Dendritic cell treated with granulocyte-macrophage colony-stimulating factor and Interleukin-4, amounts not matched to agents 40 ng/mL and 50 ng/mL, for 4 days (primary cell): ENCODE data around the gene SLC16A13.
"Not testable (repeated sequence)": the region's sequence is repeated elsewhere in the genome, so short reads cannot be mapped to it uniquely, and the experiment has no call there.

Experiments used
- H3K27ac Mint-ChIP-seq: one replicate; pipeline ENCODE4 v1.8.0; 2022; ENCODE audit warnings: mild to moderate bottlenecking, mixed read lengths
- H3K27me3 Mint-ChIP-seq: one replicate; pipeline ENCODE4 v1.8.0; 2022; ENCODE audit warnings: mild to moderate bottlenecking, mixed read lengths
- H3K36me3 Mint-ChIP-seq: one replicate; pipeline ENCODE4 v1.8.0; 2022; ENCODE audit warnings: low read depth, mixed read lengths
- H3K4me1 Mint-ChIP-seq: one replicate; pipeline ENCODE4 v1.8.0; 2022; ENCODE audit warnings: low read depth, mixed read lengths
- H3K4me3 Mint-ChIP-seq: one replicate; pipeline ENCODE4 v1.8.0; 2022; ENCODE audit warnings: mild to moderate bottlenecking, moderate library complexity, mixed read lengths
- H3K9me3 Mint-ChIP-seq: one replicate; pipeline ENCODE4 v1.8.0; 2022; ENCODE audit warnings: mixed read lengths
- intact Hi-C: fragments of 100-400 bp; cut with micrococcal nuclease; formaldehyde crosslinking; loops from one replicate; pipeline ENCODE4 v1.15.0; 2022

SLC16A13 gene

DNA sequence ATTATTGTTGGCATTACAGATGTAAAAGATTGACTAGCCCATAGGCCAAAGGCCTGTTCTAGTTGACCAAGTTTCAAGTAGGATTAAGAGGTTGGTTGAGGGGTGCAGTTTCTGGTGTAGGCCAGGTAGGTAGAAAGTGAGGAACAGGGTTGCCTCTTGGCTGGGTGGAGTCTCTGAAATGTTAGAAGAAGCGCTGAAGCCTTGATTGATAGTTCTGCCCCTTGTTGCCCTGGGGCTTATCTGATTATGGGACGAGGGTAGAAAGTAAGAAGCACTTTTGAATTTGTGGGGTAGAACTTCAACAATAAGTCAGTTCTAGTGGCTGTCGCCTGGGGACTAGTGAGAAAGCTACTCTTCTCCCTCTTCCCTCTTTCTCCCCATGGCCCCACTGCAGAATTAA lies 6.7 kb upstream of the SLC16A13 start:
- intact Hi-C loops: no loop called here
- H3K27me3 Mint-ChIP-seq: peaks cover 2% of the 10 kb centered on the region
- H3K4me3 Mint-ChIP-seq: no peak overlapping the region
- H3K9me3 Mint-ChIP-seq: no peaks in the 10 kb centered on the region
- no peaks in the 10 kb centered on the region for H3K36me3 Mint-ChIP-seq
- H3K4me1 Mint-ChIP-seq: peaks cover 20% of the 10 kb centered on the region
- peak overlapping the region; percentile 63 for H3K27ac Mint-ChIP-seq

DNA sequence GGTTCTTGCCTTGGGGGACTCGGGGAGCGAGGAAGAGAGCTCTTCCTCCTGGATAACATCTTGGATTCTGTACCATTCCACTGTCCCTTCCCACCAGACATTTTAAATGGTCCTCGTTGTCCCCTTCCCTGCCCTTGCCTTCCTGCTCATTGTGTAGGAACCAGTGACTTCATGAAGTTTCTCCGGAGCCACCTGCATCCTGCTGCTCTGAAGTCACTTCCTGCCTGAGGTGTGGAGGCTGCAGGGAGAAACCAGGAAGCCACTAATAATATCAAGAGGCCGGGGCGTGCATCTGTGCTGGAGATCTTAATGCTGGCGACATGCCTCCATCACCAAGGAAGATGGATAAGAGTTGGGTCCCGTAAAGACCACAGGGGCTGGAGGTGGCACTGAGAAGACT lies 6.2 kb upstream of the SLC16A13 start:
- Mint-ChIP-seq H3K9me3 (no peaks in the 10 kb centered on the region), H3K36me3 (no peaks in the 10 kb centered on the region), H3K27ac (peak overlapping the region; percentile 63), H3K4me3 (no peak overlapping the region), H3K27me3 (peaks cover 2% of the 10 kb centered on the region), H3K4me1 (peaks cover 20% of the 10 kb centered on the region)
- intact Hi-C loops: no loop called here

DNA sequence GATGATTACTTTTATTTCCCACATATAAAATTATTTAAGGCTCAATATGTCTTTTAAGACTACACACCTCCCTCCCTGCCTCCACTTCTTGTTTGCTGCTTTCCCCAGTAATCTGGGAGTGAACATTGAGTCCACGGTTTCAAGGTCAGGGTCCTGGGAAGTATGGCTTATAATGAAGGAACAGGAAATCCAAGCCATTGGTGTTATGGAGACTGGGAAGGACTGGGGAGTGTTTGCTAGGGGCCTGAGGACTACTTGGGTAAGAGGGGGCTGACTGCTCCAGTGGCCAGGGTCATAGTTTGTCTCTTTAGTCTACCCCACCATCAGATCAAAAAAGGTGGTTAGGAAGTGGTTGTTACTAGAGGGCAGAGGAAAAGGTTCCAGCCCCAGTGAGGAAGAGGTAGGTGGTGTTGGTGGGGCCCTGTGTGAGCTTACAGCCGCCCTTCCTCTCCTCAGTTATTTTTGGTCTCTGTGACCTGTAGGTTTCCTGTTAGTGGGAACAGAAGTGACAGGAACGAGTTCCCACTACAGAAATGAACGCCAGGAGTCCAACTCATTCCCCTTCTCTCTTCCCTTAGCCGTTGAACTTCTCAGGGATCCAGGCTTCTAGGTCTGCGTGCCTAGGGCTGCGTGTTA lies 742 bp upstream of the SLC16A13 start:
- Mint-ChIP-seq H3K4me1 (peaks cover 37% of the 10 kb centered on the region), H3K4me3 (peak overlapping the region; percentile 90), H3K9me3 (no peaks in the 10 kb centered on the region), H3K36me3 (peaks cover 26% of the 10 kb centered on the region), H3K27me3 (peaks cover 3% of the 10 kb centered on the region), H3K27ac (peak overlapping the region; percentile 90)
- intact Hi-C loops: no loop called here

DNA sequence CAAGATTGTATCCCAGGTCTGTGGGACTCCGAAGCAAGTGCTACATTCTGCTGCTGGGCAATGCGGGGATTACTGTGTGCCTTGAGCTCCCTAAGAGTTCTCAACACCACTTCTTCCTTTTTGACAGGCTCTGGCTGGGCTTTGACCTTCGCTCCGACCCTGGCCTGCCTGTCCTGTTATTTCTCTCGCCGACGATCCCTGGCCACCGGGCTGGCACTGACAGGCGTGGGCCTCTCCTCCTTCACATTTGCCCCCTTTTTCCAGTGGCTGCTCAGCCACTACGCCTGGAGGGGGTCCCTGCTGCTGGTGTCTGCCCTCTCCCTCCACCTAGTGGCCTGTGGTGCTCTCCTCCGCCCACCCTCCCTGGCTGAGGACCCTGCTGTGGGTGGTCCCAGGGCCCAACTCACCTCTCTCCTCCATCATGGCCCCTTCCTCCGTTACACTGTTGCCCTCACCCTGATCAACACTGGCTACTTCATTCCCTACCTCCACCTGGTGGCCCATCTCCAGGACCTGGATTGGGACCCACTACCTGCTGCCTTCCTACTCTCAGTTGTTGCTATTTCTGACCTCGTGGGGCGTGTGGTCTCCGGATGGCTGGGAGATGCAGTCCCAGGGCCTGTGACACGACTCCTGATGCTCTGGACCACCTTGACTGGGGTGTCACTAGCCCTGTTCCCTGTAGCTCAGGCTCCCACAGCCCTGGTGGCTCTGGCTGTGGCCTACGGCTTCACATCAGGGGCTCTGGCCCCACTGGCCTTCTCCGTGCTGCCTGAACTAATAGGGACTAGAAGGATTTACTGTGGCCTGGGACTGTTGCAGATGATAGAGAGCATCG lies 2.4 kb downstream of the SLC16A13 start:
- H3K27me3 Mint-ChIP-seq: peaks cover 31% of the 10 kb centered on the region
- H3K9me3 Mint-ChIP-seq: no peaks in the 10 kb centered on the region
- no peak overlapping the region for H3K4me3 Mint-ChIP-seq
- peaks cover 26% of the 10 kb centered on the region for H3K36me3 Mint-ChIP-seq
- H3K4me1 Mint-ChIP-seq: peaks cover 45% of the 10 kb centered on the region
- no peak overlapping the region for H3K27ac Mint-ChIP-seq
- intact Hi-C loops: no loop called here

DNA sequence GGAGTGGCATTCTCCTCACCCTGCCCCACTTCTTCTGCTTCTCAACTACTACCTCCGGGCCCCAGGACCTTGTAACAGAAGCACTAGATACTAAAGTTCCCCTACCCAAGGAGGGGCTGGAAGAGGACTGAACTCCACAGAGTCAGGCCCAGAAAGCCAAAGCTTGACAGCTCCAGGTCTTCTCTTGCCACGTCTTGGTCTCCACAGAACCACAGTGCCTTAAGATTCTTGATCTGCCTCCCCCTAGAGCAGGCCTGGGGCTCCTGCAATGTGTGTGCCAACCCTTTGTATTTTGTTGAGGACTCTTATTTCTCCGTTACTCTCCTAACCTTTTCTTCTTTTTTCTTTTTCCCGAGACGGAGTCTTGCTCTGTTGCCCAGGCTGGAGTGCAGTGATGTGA lies 4.0 kb downstream of the SLC16A13 start:
- peaks cover 45% of the 10 kb centered on the region for H3K27me3 Mint-ChIP-seq
- intact Hi-C loops: no loop called here
- H3K4me1 Mint-ChIP-seq: peaks cover 52% of the 10 kb centered on the region
- peaks cover 26% of the 10 kb centered on the region for H3K36me3 Mint-ChIP-seq
- no peak overlapping the region for H3K4me3 Mint-ChIP-seq
- no peak overlapping the region for H3K27ac Mint-ChIP-seq
- H3K9me3 Mint-ChIP-seq: no peaks in the 10 kb centered on the region

DNA sequence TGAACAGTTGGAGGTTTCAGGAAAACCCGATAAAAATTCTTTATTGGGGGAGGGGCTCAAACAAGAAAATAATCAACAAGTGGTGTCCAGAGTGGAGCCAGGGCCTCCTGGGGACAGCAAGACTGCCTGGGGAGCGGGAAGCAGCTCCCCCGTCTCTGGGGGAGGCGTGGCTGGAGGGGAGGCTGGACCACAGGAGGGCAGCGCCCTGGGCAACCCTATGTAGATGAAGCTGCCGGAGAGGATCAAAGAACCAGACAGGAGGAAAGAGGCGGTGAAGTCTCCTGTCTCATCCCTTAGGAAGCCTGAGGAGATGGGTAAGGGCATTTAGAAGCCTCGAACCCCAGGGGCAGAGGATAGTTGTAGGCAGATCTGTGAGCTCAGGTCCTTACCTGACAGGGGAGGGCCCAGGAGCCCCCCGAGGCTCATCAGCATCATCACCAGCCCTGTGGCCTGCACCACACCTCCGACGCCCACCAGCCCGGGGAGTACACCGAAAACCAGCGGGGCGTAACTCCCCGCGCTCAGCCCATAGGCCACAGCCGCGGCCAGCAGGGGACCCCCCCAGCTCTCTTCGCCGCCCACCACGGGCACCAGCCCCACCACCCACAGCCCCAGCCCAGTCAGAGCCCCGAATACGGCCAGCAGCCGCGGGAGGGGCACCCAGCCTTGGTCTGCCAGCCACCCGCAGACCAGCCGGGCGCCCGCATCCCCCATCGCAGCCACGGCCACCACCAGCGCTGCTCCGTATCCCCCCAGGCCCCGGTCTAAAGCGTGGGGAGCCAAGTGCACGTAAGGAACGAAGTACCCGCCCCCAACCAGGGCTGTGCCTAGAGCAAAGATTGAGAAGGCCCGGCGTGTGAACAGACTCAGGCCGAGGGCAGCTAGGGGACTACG lies 6.0 kb downstream of the SLC16A13 start:
- Mint-ChIP-seq H3K36me3 (peaks cover 12% of the 10 kb centered on the region), H3K9me3 (no peaks in the 10 kb centered on the region), H3K27ac (peak overlapping the region; percentile 58), H3K4me1 (peaks cover 49% of the 10 kb centered on the region), H3K27me3 (peaks cover 56% of the 10 kb centered on the region), H3K4me3 (peak overlapping the region; percentile 50)
- intact Hi-C loops: no loop called here

DNA sequence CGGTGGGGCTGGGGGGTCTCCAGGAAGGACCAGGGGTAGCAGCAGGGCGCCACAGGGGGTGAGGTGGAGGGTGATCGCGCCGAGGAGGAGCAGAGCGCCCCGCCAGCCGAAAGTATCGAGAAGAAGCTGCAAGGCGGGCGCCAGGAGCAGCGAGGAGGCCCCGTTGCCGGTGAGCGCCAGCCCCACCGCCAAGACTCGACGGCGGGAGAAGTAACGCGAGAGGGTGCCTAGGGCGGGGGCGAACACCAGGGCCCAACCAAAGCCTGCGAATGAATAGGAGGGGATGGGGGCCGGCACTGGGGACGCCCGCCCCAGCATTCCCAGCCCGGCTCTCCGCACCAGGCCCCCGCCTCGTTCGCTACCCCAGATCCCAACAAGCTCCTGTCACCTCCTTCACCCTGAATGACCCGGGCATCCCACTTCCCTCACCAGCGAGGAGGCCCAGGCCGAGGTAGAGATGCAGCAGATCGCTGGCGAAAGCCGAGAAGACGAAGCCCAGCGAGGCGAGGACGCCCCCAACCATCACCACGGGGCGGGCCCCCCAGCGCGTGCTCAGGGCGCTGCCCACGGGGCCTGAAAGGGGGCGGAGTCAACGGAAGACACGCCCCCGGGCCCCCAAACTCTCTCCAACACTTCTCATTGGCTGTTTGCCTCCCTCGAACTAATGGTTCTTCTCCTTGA lies 6.8 kb downstream of the SLC16A13 start:
- H3K9me3 Mint-ChIP-seq: no peaks in the 10 kb centered on the region
- H3K4me1 Mint-ChIP-seq: peaks cover 53% of the 10 kb centered on the region
- peaks cover 12% of the 10 kb centered on the region for H3K36me3 Mint-ChIP-seq
- peak overlapping the region; percentile 58 for H3K27ac Mint-ChIP-seq
- intact Hi-C loops: no loop called here
- H3K27me3 Mint-ChIP-seq: peaks cover 56% of the 10 kb centered on the region
- peak overlapping the region; percentile 50 for H3K4me3 Mint-ChIP-seq

DNA sequence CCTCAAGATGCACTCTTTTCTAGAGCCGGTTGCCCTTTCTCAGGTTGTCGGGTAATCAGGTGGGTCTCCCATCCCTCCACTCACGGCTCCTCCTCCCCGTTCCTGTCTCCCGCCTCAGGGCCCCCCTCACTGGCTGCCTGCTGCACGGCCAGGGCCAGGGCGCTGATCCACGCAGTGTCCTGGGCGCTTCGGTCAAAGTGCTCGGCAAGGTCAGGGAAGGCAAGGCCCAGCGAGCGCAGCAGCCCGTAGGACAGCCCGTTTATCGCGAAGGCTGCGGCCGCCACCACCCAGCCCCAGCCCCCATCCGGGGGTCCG lies 7.3 kb downstream of the SLC16A13 start:
- peaks cover 11% of the 10 kb centered on the region for H3K36me3 Mint-ChIP-seq
- peaks cover 49% of the 10 kb centered on the region for H3K4me1 Mint-ChIP-seq
- H3K27me3 Mint-ChIP-seq: peaks cover 56% of the 10 kb centered on the region
- no peaks in the 10 kb centered on the region for H3K9me3 Mint-ChIP-seq
- H3K27ac Mint-ChIP-seq: peak overlapping the region; percentile 58
- intact Hi-C loops: no loop called here
- peak overlapping the region; percentile 70 for H3K4me3 Mint-ChIP-seq

DNA sequence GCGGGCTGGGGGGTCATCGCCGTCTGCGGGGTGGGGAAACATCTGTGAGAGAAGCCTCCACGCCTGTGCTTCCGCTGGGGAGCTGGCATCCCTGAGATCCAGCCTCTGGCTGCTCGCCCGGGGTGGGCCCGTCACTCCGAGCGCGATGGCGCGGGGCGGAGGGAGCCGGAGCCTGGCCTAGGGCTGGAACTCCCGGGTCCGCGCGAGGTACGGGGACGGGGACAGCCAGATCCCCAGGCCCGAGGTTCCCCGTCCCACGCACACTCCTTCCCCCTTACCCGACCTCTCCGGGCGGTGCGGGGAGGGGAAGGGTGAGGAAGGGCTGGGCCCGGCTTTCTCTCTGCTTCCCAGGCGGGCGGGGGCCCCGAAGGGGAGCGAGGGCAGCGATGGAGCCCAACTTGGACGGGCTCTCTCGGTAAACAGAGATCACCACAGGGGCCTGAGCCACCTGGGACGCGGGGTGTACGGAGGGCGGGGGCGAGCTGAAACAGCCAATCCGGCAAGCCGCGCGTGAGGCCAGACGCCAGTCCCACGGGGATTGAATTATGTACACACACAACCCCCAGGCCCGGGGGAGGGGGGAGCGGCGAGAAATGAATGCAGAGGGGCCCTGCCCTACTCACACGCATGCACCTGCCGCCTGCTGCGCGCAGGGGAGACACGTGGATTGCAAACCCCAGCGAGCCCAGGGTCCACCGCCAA lies 7.8 kb downstream of the SLC16A13 start, which contains the start of gene SLC16A11:
TSS of gene SLC16A11 (minus strand) at position 596 of the 702 bp plus-strand sequence. CDS start at position 17, 579 bp downstream.
- Mint-ChIP-seq H3K4me3 (peak within 1 kb of the TSS; percentile 70), H3K4me1 (peaks cover 44% of the 10 kb centered on the region), H3K9me3 (no peaks in the 10 kb centered on the region), H3K27ac (peak within 1 kb of the TSS; percentile 58), H3K27me3 (peaks cover 53% of the 10 kb centered on the region), H3K36me3 (peaks cover 6% of the 10 kb centered on the region)
- intact Hi-C loops: no loop called here

DNA sequence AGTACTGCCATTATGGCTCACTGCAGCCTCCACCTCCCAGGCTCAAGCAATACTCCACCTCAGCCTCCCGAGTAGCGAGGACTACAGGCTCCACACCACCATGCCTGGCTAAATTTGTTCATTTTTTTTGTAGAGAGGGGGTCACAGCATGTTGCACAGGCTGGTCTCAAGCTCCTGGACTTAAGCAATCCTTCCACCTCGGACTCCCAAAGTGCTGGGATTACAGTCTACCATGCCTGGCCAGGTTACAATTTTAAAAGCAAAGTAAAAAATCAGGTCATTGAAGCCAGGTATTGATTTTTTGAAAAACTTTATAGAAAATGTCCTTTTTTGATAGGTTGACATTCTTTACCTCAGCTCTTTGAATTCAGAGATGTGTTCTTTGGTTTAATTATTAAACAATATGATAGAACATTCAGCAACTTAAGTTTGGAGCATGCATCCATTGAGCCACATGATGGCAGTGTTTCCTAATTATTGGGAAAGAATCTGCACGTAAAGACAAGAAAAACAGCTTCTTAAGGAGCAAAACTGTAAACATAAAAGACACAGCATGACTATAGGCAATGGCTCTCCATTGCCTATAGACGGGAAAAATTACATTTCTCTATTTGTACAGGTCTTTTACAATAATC lies 9.8 kb downstream of the SLC16A13 start:
- no peak overlapping the region for H3K4me3 Mint-ChIP-seq
- intact Hi-C loops: loop anchor here (1.0 to 2.0 kb wide), 2 partner anchors 131 to 251 kb away; no protein-coding TSS in a partner anchor
- no peaks in the 10 kb centered on the region for H3K9me3 Mint-ChIP-seq
- H3K36me3 Mint-ChIP-seq: no peaks in the 10 kb centered on the region
- peaks cover 43% of the 10 kb centered on the region for H3K4me1 Mint-ChIP-seq
- H3K27ac Mint-ChIP-seq: peak overlapping the region; percentile 70
- peaks cover 51% of the 10 kb centered on the region for H3K27me3 Mint-ChIP-seq

DNA sequence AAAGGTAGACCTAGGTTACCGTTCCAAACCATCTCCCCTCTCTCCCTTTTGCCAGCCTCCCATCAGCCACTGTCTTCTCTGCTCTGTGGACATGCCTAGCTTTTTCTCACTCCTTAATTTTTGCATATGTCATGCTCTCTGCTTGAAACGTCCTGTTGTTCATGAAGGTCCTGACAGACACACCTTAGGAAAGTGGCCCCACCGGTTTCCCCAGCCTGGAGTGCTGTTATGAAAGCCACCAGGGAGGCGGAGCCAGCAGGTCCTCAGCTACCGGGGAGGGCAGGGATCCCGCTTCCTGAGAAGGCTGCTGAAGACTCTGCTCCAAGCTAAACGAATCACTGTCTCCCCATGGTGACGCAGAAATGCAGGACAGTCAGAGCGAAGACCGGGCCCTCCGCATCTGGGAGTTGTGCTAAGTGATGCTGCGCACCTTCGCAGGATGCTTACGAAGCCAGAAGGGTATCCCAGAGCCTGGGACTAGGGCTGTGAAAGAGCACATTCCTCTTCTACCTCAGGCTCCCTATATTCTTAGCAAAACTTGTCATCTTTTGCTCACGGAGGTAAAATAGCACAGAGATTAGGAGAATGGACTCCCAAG lies 10.4 kb downstream of the SLC16A13 start:
- Mint-ChIP-seq H3K9me3 (no peaks in the 10 kb centered on the region), H3K4me1 (peaks cover 43% of the 10 kb centered on the region), H3K27me3 (peaks cover 45% of the 10 kb centered on the region), H3K27ac (peak overlapping the region; percentile 70), H3K4me3 (peak overlapping the region; percentile 70), H3K36me3 (no peaks in the 10 kb centered on the region)
- intact Hi-C loops: loop anchor here (2.0 kb wide), 1 partner anchor 131 kb away; no protein-coding TSS in a partner anchor

DNA sequence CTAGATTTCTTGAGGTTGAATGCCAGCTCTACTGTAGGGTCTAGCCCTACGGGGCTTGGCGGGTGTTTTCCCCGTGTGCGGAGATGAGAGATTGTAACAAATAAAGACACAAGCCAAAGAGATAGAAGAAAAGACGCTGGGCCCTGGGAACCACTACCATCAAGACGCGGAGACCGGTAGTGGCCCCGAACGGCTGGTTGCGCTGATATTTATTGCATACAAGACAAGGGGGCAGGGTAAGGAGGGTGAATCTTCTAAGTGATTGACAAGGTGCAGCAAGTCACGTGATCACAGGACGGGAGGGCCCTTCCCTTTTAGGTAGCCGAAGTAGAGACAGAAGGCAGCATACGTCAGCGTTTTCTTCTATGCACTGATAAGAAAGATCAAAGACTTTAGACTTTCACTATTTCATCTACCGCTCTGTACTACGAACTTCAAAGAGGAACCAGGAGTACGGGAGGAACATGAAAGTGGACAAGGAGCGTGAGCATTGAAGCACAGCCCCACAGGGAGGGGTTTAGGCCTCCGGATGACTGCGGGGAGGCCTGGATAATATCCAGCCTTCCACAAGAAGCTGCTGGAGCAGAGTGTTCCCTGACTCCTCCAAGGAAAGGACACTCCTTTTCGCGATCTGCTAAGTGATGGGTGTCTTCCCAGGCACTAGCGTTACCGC lies 11.0 kb downstream of the SLC16A13 start:
- Mint-ChIP-seq H3K27me3 (peaks cover 39% of the 10 kb centered on the region), H3K27ac (peak overlapping the region; percentile 70), H3K4me3 (peak overlapping the region; percentile 70), H3K4me1 (peaks cover 41% of the 10 kb centered on the region)
- H3K36me3 Mint-ChIP-seq, H3K9me3 Mint-ChIP-seq: not testable (repeated sequence)
- intact Hi-C loops: loop anchor here (2.0 kb wide), 1 partner anchor 130 kb away; no protein-coding TSS in a partner anchor
